NK-92 (cell line): ENCODE measurements around the gene RBM28.
"Not testable (repeated sequence)": the region's sequence is repeated elsewhere in the genome, so short reads cannot be mapped to it uniquely, and the experiment has no call there.

ENCODE experiments used
- DNase-seq: peaks from one replicate; lab custom pipeline; 2025; ENCODE audit not compliant: unreplicated experiment; lab: John Stamatoyannopoulos, UW

Gene RBM28

GRCh38 chr7:128298004-128298403 lies 45.7 kb downstream of the RBM28 start:
- DNase-seq = not testable (repeated sequence)

GRCh38 chr7:128287556-128287955 lies 56.2 kb downstream of the RBM28 start:
- DNase-seq = no peak

- no peak for DNase-seq
These were observed 59.6 kb downstream of the RBM28 start for GRCh38 chr7:128284102-128284501.

GRCh38 chr7:128281605-128282380 lies 61.9 kb downstream of the RBM28 start:
- DNase-seq = no peak

- not testable (repeated sequence) for DNase-seq
These were observed 63.3 kb downstream of the RBM28 start for GRCh38 chr7:128280451-128280850.

- DNase-seq = no peak
These were observed 64.5 kb downstream of the RBM28 start for GRCh38 chr7:128279124-128279713.

- DNase-seq = no peak
These were observed 65.3 kb downstream of the RBM28 start for GRCh38 chr7:128278366-128278765.

- DNase-seq = no peak
These were observed 68.0 kb downstream of the RBM28 start for GRCh38 chr7:128275681-128276080.

GRCh38 chr7:128274884-128275603 lies 68.7 kb downstream of the RBM28 start:
- DNase-seq = no peak

GRCh38 chr7:128274246-128274883 lies 69.3 kb downstream of the RBM28 start:
- DNase-seq = no peak

GRCh38 chr7:128271942-128272481 lies 71.7 kb downstream of the RBM28 start:
- no peak for DNase-seq

- no peak for DNase-seq
These were observed 72.2 kb downstream of the RBM28 start for GRCh38 chr7:128271471-128271941.

GRCh38 chr7:128270826-128271272 lies 72.9 kb downstream of the RBM28 start:
- DNase-seq = no peak

- no peak for DNase-seq
These were observed 75.5 kb downstream of the RBM28 start for GRCh38 chr7:128268233-128268632.

GRCh38 chr7:128267595-128267924 lies 76.1 kb downstream of the RBM28 start:
- DNase-seq = no peak

- no peak for DNase-seq
These were observed 76.7 kb downstream of the RBM28 start for GRCh38 chr7:128266883-128267594.

- DNase-seq = no peak
These were observed 77.2 kb downstream of the RBM28 start for GRCh38 chr7:128266529-128266882.

GRCh38 chr7:128265906-128266300 lies 77.8 kb downstream of the RBM28 start:
- no peak for DNase-seq

- DNase-seq = no peak
These were observed 78.4 kb downstream of the RBM28 start for GRCh38 chr7:128265156-128265905.

GRCh38 chr7:128264477-128264876 lies 79.2 kb downstream of the RBM28 start:
- DNase-seq = no peak
